Keratinocyte (primary cell): ENCODE data around the gene CLNK. TPM values are rescaled to one million over a fixed set of nuclear protein-coding genes. Genes with fewer than 3 reads are reported as not detected.

ENCODE experiments used
- DNase-seq: peaks from one replicate; pipeline ENCODE4 v3.0.0-alpha.2; 2011; ENCODE audit warnings: low read depth, missing footprints, low spot score
- FAIRE-seq: peaks from 2 replicates; lab custom pipeline; 2011; peaks lifted over from hg19 to GRCh38; lab: Jason Lieb, UNC
- H2AFZ ChIP-seq: 2 replicates; pipeline ENCODE4 v1.6.0; 2012; ENCODE audit warnings: low read length, control low read depth, inconsistent platforms; ENCODE audit not compliant: control insufficient read depth
- H3K27ac ChIP-seq: 2 replicates; pipeline ENCODE4 v1.5.1; 2011; ENCODE audit warnings: low read length; ENCODE audit not compliant: control insufficient read depth, insufficient read depth
- H3K27me3 ChIP-seq: 3 replicates; pipeline ENCODE4 v1.6.0; 2011; ENCODE audit warnings: low read length; ENCODE audit not compliant: control insufficient read depth, insufficient read depth; ENCODE audit errors: extremely low read depth
- H3K36me3 ChIP-seq, 2 experiments: 2 replicates in 1 of 2; 3 replicates in 1 of 2; pipeline ENCODE4 v1.5.1; 2011; ENCODE audit warnings: low read length in 2 of 2, mild to moderate bottlenecking in 1 of 2; ENCODE audit not compliant: control insufficient read depth in 2 of 2, insufficient read depth in 2 of 2; ENCODE audit errors: extremely low read depth in 1 of 2
- H3K4me1 ChIP-seq: 3 replicates; pipeline ENCODE4 v1.5.1; 2011; ENCODE audit warnings: low read length; ENCODE audit not compliant: control insufficient read depth, insufficient read depth; ENCODE audit errors: extremely low read depth
- H3K4me2 ChIP-seq: 3 replicates; pipeline ENCODE4 v1.6.0; 2011; ENCODE audit warnings: low read depth, low read length; ENCODE audit not compliant: control insufficient read depth, insufficient read depth; ENCODE audit errors: extremely low read depth
- H3K4me3 ChIP-seq, 3 experiments: fragments of 200-600 bp in 1 of 3; sonication (generic) in 1 of 3; 2 replicates in 2 of 3; 3 replicates in 1 of 3; pipeline ENCODE4 v1.5.1; 2011 to 2016; ENCODE audit warnings: low read length in 3 of 3, mild to moderate bottlenecking in 3 of 3, control low read depth in 2 of 3, inconsistent platforms in 1 of 3, low read depth in 1 of 3, mixed read lengths in 1 of 3, mixed run types in 1 of 3, moderate library complexity in 1 of 3; ENCODE audit not compliant: control insufficient read depth in 2 of 3, insufficient read depth in 2 of 3; ENCODE audit errors: extremely low read depth in 1 of 3
- H3K79me2 ChIP-seq: 2 replicates; pipeline ENCODE4 v1.6.0; 2012; ENCODE audit warnings: low read length; ENCODE audit not compliant: control insufficient read depth, insufficient read depth
- H3K9ac ChIP-seq: 3 replicates; pipeline ENCODE4 v1.6.0; 2011; ENCODE audit warnings: low read length; ENCODE audit not compliant: control insufficient read depth, insufficient read depth; ENCODE audit errors: extremely low read depth
- H3K9me1 ChIP-seq: 3 replicates; pipeline ENCODE4 v1.6.0; 2011; ENCODE audit warnings: low read length; ENCODE audit not compliant: control insufficient read depth, insufficient read depth; ENCODE audit errors: extremely low read depth
- H3K9me3 ChIP-seq: 2 replicates; pipeline ENCODE4 v1.5.1; 2012; ENCODE audit warnings: low read depth, low read length; ENCODE audit not compliant: control insufficient read depth
- H4K20me1 ChIP-seq: 3 replicates; pipeline ENCODE4 v1.6.0; 2011; ENCODE audit warnings: low read length; ENCODE audit not compliant: control insufficient read depth, insufficient read depth; ENCODE audit errors: extremely low read depth
- CTCF ChIP-seq, 3 experiments: IDR thresholded peaks in 1 of 3; conservative IDR thresholded peaks in 1 of 3; optimal IDR thresholded peaks in 1 of 3; 2 replicates in 2 of 3; 3 replicates in 1 of 3; pipeline versions ENCODE3 to v1.5.1; 2011; ENCODE audit warnings: low read length in 3 of 3, mild to moderate bottlenecking in 3 of 3, moderate library complexity in 2 of 3, control low read depth in 1 of 3, inconsistent platforms in 1 of 3; ENCODE audit not compliant: insufficient read depth in 2 of 3; ENCODE audit errors: extremely low read depth in 1 of 3
- EZH2 ChIP-seq: IDR thresholded peaks from one replicate; pipeline ENCODE4 v1.6.1; 2012; ENCODE audit warnings: inconsistent platforms, mild to moderate bottlenecking, low read length, moderate library complexity
- dilution Hi-C: fragments of 300-500 bp; cut with MboI; formaldehyde crosslinking; loops from one replicate; pipeline ENCODE4 v1.7.0; 2020; ENCODE audit warnings: low sequenced_read_pairs; ENCODE audit not compliant: extremely low pct_ligation_motif_present
- polyA plus RNA-seq, 5 experiments: library from polyadenylated mRNA; depleted of rRNA in 3 of 5; stranded (reverse) in 3 of 5; stranded (forward) in 1 of 5; unstranded in 1 of 5; fragments of >200 nt; gene quantifications; 1 replicate in 1 of 5; 2 replicates in 3 of 5; 3 replicates in 1 of 5; pipeline versions ENCODE4 v1.2.1 to v1.2.3, GENCODE V29; 2011 to 2012; ENCODE audit warnings: missing spikeins in 2 of 5, low read depth in 1 of 5, low replicate concordance in 1 of 5

Gene CLNK
- polyA plus RNA-seq, 1 donor (not counting 4 experiments of a cell fraction or from before 2014, with no cell fraction given), result not detected

DNA sequence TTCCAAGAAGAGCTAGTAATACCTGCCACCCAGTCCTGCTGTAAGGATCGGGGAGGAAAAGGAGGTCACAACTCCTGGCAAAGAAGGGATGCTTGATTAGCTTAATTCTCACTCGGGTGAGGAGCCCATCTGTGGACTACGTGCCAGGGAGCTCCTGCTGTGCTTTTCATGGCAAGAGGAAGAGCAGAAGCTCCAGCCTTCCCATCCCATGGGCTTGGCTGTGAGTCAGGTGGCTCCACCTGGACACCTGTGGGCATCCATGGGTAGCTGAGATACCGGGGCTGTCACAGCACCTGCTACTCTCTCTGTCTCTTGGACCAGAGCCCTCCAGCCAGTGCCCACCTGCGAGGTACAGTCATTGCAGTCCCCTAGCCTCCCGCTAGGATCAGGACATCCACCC is 18.0 kb downstream of the CLNK start:
- TF ChIP-seq EZH2 (no peak), CTCF (optimal IDR thresholded peaks at IDR 0.05 in 1 of 3, IDR thresholded peaks at IDR 0.05 in 1 of 3, conservative IDR thresholded peaks at IDR 0.05 in 1 of 3; ENCODE audit: extremely low read depth in 1 of 3, insufficient read depth in 2 of 3, low read length in 3 of 3) (no peak)
- no peaks in the 10 kb centered on the region for H3K9me3 ChIP-seq
- no peak for DNase-seq
- FAIRE-seq, result no peak
- H3K79me2 ChIP-seq, result no peaks in the 10 kb centered on the region
- dilution Hi-C loops, result no loop called here
- no peak overlapping the region for H2AFZ ChIP-seq
- H3K4me2 ChIP-seq, result no peak overlapping the region
- H3K9ac ChIP-seq, result no peak overlapping the region
- no peaks in the 10 kb centered on the region for H3K9me1 ChIP-seq
- no peaks in the 10 kb centered on the region for H4K20me1 ChIP-seq
- no peaks in the 10 kb centered on the region for H3K27me3 ChIP-seq
- no peak overlapping the region for H3K4me3 ChIP-seq
- H3K4me1 ChIP-seq, result no peaks in the 10 kb centered on the region
- no peak overlapping the region for H3K27ac ChIP-seq
- H3K36me3 ChIP-seq, result no peaks in the 10 kb centered on the region

GRCh38 chr4:10664408-10664807 is 20.2 kb downstream of the CLNK start:
- Histone ChIP-seq H3K4me3 (no peak overlapping the region), H3K27ac (no peak overlapping the region), H3K4me1 (no peaks in the 10 kb centered on the region), H2AFZ (no peak overlapping the region), H3K9me1 (no peaks in the 10 kb centered on the region), H3K9me3 (no peaks in the 10 kb centered on the region), H3K9ac (no peak overlapping the region), H3K27me3 (no peaks in the 10 kb centered on the region), H4K20me1 (no peaks in the 10 kb centered on the region), H3K79me2 (no peaks in the 10 kb centered on the region), H3K36me3 (no peaks in the 10 kb centered on the region), H3K4me2 (no peak overlapping the region)
- FAIRE-seq (no peak), DNase-seq (no peak)
- dilution Hi-C loops, result no loop called here
- no peak for TF ChIP-seq EZH2
- TF ChIP-seq CTCF (optimal IDR thresholded peaks at IDR 0.05 in 1 of 3, IDR thresholded peaks at IDR 0.05 in 1 of 3, conservative IDR thresholded peaks at IDR 0.05 in 1 of 3; ENCODE audit: extremely low read depth in 1 of 3, insufficient read depth in 2 of 3, low read length in 3 of 3), result no peak
